GM21360 (cell line): ENCODE results near the gene AACS.
"Not testable (repeated sequence)": the region's sequence is repeated elsewhere in the genome, so short reads cannot be mapped to it uniquely, and the experiment has no call there.

Source experiments
- ATAC-seq: cut with Tn5 transposase; IDR thresholded peaks from one replicate; pipeline ENCODE4 v1.9.1; 2021; ENCODE audit warnings: mild to moderate bottlenecking, moderate library complexity; ENCODE audit not compliant: unreplicated experiment

AACS gene, protein sequence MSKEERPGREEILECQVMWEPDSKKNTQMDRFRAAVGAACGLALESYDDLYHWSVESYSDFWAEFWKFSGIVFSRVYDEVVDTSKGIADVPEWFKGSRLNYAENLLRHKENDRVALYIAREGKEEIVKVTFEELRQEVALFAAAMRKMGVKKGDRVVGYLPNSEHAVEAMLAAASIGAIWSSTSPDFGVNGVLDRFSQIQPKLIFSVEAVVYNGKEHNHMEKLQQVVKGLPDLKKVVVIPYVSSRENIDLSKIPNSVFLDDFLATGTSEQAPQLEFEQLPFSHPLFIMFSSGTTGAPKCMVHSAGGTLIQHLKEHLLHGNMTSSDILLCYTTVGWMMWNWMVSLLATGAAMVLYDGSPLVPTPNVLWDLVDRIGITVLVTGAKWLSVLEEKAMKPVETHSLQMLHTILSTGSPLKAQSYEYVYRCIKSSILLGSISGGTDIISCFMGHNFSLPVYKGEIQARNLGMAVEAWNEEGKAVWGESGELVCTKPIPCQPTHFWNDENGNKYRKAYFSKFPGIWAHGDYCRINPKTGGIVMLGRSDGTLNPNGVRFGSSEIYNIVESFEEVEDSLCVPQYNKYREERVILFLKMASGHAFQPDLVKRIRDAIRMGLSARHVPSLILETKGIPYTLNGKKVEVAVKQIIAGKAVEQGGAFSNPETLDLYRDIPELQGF

DNA sequence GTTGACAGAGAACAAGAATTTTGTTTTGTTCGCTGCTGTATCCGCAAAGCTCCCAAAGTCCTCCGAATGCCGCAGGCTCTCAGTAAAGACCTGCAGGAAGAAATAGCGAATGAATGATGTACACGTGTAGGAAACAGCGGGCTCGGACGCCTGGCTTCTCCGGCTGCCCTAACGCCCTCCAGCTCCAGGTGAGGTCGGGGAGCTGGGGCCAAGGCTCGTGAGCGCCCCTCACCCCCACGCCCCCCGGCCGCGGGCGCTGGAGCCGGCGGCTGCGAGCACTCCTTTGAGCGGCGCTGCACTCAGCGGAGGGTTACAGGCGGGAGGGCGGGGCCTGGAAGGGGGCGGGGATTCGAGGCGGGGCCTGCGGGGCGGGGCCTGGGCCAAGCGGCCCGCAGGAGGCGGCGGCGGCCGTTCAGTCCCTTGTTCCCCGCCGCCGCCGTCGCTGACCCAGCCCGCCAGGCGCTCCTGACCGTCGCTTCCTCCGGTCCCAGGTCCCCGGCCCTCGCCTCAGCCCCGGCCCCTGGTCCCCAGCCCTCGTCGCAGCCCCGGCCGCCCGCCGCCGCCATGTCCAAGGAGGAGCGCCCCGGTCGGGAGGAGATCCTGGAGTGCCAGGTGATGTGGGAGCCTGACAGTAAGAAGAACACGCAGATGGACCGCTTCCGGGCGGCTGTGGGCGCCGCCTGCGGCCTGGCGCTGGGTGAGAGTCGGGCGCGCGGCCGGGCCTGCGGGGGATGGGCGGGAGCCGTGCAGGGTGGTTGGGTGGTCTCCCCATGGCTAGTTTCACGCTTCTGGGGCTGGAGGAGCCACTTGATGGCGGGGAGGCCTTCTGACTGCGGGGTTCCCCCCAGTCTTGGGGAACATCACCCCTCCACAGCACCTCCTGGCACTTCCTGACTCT is at the start of gene AACS:
TSS of gene AACS (plus strand) at position 415 of the 898 bp plus-strand sequence. CDS start at position 565, 150 bp downstream.
- ATAC-seq, result peak; percentile 91

DNA sequence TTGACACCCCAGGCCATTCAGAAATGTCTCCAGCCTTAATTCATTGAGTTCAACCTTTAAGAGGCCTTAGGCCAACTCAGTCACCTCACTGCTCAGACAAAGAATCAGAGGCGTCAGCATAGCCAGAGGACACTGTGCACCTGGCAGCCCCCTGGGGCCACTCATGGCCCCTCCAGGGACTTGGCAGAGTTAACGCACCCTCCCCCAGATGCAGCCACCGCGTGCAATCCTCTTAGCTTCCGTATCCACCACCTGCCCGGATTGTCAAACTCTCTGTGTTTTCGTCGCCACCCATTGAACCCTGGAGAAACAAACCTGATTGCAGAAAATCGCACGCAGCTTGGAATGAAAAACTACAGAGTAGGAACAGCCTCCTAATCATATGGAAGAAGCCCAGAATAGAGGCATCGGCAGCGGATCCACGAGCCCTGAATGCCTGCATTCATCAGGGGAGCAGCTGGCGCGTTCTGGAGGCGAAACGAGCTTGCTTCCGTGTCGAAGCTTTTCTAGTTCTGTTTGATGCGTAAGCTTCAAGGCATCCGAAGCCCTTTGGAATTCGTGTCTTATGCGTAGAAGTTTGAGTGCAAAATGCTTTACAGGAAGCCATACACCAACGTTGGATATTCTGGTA is 49.4 kb upstream of the AACS start:
- ATAC-seq, result no peak

DNA sequence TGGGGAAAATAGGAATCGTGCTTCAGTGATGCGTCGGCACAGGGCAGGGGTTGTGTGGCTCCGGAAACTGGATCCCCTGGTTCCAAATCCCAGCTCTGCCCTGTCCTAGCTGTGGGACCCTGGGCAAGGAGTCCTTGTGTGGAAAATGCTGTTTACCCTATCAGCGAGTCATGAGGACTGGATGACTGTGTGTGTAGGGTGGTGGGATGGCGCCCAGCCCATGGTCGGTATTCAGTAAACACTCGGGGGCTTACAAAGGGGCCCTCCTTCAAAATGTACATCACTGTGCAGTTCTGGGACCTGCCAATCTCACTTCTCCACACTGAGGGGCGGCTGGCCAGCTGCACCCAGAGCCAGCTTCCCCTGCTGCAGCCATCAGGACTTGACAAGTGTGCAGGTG is 47.4 kb upstream of the AACS start:
- no peak for ATAC-seq

DNA sequence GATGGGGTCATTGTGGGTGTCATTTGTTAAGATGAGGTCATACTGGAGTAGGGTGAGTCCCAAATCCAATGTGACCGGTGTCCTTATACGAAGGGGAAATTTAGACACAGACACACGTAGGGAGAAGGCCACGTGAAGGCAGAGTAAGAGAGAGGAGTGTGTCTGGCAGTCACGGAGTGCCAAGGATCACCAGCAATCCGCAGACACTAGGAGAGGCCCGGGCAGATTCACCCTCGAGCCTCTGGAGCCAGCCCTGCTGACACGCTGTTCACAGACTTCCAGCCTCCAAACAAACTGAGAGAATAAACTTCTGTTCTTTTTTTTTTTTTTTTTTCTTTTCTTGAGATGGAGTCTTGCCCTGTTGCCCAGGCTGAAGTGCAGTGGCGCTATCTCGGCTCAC is 46.9 kb upstream of the AACS start:
- no peak for ATAC-seq

DNA sequence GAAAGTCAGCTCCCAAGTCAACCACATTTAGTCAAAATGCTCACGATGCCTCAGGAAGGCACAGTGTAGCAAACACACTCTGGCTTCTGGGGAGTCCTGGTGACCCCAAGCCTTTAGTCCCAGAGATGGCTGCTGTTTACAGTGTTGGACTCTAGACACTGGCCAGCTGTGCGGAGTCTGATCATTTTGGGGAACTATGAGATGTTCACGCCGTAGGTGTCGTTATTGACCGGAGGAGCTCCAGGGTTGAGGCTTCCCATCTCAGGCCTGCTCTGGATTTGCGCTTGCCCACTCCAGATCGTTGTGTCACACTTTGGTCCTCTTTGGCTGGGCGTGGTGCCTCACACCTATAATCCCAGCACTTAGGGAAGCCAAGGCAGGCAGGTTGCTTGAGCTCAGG is 44.1 kb upstream of the AACS start:
- ATAC-seq, result no peak

DNA sequence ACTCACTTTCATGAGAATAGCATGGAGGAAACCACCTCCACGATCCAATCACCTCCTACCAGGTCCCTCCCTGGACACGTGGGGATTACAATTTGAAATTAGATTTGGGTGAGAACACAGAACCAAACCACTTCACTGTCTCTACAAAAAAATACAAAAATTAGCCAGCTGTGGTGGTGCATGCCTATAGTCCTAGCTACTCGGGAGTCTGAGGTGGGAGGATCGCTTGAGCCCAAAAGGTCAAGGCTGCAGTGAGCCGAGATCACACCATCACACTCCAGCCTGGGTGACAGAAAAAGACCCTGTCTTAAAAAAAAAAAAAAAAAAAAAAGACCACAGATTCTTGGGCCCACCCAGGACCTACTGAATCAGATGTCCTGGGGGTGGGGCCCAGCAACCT is 43.5 kb upstream of the AACS start:
- ATAC-seq, result no peak

DNA sequence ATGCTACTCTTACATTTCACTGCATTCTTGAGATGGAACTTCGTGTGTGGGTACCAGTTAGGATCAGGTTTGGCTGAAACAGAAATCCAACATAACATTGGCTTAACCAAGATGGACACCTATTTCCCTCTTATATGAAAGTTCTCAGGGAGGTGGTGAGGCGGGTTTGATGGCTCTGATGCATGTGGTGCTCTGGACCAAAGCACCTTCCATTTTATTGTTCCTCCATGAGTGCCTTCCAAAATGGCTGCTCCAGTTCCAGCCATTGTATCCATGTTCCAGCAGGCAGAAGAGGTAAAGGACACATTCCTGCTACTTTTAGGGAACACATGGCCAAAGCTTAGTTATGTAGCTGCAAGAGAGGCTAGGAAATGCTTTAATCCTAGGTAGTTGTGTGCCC is 42.2 kb upstream of the AACS start:
- no peak for ATAC-seq

DNA sequence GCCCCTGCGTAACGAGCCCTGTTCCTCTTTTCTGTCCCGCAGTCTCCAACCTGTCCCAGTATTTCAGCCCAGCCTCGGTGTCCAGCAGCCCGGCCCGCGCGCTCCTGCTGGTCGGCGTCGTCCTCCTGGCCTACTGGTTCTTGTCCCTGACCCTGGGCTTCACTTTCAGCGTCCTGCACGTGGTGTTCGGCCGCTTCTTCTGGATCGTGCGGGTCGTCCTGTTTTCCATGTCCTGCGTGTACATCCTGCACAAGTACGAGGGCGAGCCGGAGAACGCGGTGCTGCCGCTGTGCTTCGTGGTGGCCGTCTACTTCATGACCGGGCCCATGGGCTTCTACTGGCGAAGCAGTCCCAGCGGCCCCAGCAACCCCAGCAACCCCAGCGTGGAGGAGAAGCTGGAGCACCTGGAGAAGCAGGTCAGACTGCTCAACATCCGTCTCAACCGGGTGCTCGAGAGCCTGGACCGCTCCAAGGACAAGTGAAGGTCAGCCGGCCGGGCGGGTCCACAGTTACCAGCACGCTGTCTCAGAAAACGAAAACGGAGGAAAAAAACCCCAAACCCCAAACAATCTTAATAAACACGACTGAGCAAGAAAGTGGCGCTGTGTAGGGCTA is 40.2 kb upstream of the AACS start:
- no peak for ATAC-seq

DNA sequence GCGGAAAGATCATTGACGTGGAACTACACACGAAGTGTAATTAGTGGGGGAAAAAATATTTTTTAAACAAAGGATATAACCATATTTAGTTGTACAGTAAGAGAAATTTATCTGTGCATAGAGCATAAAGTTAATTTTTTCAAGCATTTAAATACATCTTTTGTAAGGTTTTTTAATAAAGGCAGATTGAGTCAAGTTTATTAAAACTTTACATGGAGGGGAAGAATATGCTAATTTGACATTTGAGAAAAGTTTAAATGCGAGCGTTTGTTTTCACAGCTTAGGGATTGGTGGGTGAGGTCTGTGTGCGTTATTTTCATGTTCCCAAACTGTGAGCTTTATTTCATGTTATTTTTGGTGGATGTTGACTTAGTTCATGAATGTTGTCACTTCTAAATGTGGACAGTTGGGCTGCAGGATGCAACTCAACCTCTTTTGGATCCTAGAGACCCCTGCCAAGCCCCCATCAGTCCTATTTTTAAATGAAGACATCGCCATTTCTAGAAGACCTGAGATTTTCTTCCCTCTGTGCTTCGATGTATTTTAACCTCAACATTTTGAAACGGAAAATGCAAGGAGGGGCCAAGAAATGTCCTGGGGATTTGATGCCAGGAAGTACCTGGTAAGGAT is 39.5 kb upstream of the AACS start:
- no peak for ATAC-seq

DNA sequence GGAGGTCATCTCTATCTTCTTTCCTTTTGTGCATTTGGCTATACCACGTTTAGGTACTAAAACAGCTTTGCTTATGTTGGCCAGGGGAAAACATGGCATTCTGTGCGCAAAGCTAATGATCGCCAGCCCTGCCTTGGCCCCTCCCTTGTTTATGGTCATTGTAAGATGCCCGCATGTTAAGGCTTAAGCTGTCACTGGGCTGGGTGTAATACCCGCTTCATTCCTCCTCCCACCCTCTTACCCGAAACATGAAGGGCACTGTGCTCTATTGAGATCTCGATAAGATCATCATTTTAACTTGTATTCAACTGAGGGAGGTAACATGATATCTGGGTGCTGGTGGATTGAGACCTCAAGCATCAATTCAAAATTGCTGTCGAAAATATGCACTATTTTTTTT is 37.1 kb upstream of the AACS start:
- no peak for ATAC-seq

DNA sequence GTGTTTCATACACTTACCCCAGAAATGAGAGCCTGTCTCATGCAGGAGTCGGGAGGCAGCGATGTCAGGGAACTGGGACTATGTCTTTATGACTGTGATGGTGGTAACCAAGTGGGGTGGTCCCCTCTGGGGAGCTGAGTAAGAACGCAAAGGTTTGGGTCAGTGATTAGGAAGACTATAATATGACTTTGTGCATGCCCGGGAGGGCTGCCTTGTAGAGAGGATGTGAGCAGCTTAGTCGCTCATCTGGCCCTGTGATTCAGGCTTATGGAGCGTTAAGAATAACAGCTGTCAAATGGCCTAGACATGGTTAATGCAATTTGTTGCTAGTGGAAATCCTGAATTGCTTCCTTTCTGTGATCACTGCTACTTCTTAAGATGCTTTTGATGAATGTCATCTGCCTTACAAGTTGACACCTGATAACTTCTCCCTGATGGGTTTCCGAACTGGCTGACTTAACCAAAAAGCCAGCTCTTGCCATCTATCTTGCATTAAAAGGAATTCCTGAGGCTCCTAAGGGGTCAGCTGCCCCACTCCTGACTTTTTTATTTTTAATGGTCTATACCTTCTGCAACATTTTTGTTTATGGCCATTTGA is 35.4 kb upstream of the AACS start:
- no peak for ATAC-seq

DNA sequence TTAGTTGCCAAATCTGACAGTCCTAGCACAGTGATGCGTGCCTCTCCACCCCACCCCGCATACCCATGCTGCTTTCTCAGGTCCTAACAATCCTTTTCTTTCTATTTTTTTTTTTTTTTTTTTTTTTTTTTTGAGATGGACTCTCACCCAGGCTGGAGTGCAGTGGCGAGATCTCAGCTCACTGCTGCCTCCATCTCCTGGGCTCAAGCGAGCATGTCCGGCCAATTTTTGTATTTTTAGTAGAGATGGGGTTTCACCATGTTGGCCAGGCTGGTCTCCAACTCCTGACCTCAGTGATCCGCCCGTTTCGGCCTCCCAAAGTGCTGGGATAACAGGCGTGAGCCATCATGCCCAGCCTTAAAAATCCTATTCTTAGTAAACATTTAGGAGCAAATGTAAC is 33.8 kb upstream of the AACS start:
- ATAC-seq, result not testable (repeated sequence)

DNA sequence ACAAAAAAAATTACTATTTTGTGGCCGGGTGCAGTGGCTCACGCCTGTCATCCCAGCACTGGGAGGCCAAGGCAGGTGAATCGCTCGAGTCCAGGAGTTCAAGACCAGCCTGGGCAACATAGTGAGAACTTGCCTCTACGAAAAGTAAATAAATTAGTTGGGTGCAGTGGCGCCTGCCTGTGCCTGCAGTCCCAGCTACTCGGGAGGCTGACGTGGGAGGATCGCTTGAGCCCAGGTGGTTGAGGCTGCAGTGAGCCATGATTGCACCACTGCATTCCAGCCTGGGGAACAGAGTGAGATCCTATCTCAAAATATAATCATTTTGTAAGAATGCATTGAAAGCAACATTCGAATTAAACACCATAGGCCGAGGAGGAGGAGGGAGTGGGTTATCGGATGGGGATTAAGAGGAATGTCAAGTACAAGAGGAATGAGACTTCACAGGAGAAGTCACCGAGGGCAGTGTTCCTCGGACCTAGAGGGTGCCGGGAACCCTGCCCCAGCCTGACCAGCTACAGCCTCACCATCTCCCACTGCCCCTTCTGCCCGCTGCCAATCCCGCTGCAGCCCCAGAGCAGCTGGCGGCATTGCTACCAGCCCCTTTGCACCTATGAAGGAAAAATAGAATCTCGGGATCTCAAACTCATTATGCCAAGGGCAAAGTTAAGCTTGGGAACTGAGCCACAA is 32.6 kb upstream of the AACS start:
- no peak for ATAC-seq

DNA sequence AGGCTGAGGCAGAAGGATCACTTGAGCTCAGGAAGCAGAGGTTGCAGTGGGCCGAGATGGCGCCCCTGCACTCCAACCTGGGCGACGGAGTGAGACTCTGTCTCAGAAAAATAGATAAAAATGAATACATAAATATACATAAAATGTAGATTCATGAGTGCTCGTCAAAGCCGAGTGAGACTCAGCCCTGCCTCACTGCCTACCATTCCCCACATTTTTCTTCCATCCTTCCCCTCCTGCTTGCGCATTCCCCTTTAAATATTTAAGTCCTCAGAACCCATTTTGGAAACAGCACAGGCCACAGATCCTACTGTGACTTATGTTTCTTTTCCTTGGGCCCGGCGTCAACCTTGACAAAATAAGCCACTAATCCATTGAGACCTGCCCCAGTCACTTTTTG is 31.9 kb upstream of the AACS start:
- ATAC-seq, result no peak

DNA sequence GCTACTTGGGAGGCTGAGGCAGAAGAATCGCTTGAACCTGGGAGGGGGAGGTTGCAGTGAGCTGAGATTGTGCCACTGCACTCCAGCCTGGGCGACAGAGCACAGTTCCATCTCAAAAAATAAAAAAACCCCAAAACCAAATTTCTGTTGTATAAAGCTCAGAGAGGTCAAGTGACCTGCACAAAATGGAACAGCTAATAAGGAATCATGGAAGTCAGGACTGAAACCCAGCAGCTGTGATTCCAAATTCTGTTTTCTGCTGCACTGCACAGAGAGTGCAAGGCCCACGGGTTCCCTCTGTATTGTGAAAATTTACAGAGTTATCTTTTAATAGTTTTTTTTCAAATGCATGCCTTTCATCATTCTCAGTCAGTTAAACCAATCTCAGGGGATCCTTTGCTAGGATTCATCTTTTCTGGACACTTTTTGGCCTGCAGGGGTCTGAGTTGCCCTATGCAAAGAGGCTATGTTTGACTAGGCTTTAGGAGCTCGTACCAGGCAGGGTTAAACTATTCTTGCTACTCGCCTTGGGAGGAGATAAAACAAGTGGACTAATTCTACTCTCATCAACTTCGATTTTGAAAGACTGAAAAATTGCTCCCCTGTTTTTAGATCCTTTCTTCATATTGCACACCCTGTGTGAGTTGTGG is 26.1 kb upstream of the AACS start:
- no peak for ATAC-seq

DNA sequence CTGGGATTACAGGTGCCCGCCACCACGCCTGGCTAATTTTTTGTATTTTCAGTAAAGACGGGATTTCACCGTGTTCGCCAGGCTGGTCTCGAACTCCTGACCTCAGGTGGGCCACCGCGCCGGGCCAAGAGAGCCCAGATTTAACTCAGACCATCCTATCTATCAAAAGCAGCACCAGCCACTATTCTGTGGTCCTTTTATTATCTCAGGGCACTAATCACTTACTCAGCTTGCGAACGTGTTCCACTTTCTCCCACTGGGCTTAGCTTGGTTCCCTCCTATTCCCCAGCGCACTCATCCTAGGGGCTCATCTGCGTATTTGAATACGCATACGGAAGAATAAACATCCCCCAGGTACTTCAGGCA is 16.2 kb upstream of the AACS start:
- ATAC-seq, result no peak

DNA sequence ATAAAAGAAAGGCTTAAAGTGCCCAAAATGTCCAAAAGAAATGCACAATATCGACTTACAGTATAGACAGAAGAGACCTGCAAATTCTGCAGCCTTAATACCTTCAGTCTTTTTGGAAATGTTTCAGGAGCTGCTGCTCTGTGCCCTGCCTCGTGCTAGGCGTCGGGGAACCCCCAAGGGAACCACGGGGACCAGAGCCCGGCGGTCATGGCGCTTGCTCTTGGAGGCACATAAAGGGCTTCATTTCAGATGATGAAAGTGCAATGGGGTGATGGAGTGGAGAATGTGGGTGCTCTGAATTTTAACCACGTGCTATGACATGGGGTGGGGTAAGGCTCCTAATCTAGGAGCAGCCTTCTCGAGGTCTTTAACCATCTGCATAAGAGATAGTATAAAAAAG is 14.8 kb upstream of the AACS start:
- ATAC-seq, result no peak

DNA sequence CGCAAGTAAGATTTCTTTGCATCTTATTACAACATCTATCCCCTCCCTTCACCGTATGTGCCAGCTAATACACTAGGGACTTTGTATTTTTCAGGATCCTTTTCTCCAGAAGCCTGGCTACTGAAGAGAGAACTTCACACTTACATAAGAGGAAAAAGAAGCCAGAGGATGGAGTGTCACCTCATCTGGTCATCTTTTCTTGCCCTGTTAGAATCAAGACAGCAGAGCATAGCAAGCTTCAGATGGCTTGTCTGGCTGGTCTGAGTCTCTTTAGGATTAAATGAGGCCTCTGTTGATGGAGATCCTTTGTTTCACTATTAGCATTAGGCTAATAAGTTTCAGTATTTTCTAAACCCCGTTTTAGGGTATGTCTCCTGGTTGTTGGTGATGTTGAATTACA is 14.4 kb upstream of the AACS start:
- ATAC-seq, result no peak

DNA sequence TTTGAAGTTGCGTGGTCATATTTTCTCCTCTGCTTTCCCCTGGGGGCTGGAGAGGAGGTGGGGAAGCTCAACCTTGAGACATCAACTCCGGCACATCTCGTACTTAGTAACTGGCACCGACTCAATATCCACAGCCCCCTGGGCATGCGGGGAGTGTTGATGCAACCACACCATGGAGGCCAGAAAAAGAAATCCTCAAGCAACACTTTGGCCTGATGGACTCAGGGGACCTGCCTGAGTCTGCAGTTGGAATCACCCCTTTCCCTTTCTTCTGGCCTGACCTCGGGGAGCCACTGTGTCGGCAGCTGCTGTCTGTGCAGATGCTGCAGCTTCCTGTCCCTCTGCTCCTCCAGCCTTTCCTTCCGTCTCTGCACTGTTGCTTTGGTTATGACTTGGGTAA is 11.4 kb upstream of the AACS start:
- no peak for ATAC-seq
